GM13977 (cell line): ENCODE data around the gene PLSCR3.

Experiments used
- DNase-seq: peaks from one replicate; pipeline ENCODE4 v3.0.0; 2012; ENCODE audit warnings: low spot score
- CTCF ChIP-seq: IDR thresholded peaks from 2 replicates; pipeline ENCODE4 v1.5.1; 2012; ENCODE audit warnings: mild to moderate bottlenecking, control low read depth; ENCODE audit not compliant: insufficient read depth; ENCODE audit errors: extremely low read depth, missing control alignments
- in situ Hi-C: fragments of 300-500 bp; cut with MboI; formaldehyde crosslinking; loops from one replicate; pipeline ENCODE4 v1.12.0; 2022; ENCODE audit warnings: low sequenced_read_pairs, low pct_unique_long_range_greater_than_20kb, mixed read lengths, inconsistent platforms; ENCODE audit not compliant: unreplicated experiment

The PLSCR3 gene

GRCh38 chr17:7354262-7354843, 40.0 kb downstream of the PLSCR3 start:
- TF ChIP-seq CTCF = no peak
- DNase-seq = no peak

GRCh38 chr17:7352910-7353635, 41.3 kb downstream of the PLSCR3 start:
- in situ Hi-C loops = loop anchor here (25.0 kb wide), 1 partner anchor 209 kb away; the partner anchor contains the start of genes SENP3 and TNFSF13
- no peak for TF ChIP-seq CTCF
- peak; percentile 5 for DNase-seq

More at GRCh38 chr17:7354262-7354843, 40.0 kb downstream of the PLSCR3 start:
- in situ Hi-C loops = loop anchor here (25.0 kb wide), 1 partner anchor 208 kb away; the partner anchor contains the start of genes SENP3 and TNFSF13

- TF ChIP-seq CTCF = no peak
- peak; percentile 64 for DNase-seq
- in situ Hi-C loops = loop anchor here (25.0 kb wide), 1 partner anchor 210 kb away; the partner anchor contains the start of genes SENP3 and TNFSF13
These were observed 41.8 kb downstream of the PLSCR3 start for GRCh38 chr17:7352503-7352889.

- in situ Hi-C loops = loop anchor here (25.0 kb wide), 1 partner anchor 210 kb away; the partner anchor contains the start of genes SENP3 and TNFSF13
- TF ChIP-seq CTCF = peak; percentile 60
- DNase-seq = peak; percentile 96
These were observed 42.4 kb downstream of the PLSCR3 start, which contains the start of gene KCTD11 for GRCh38 chr17:7351665-7352502. Gene KCTD11 (plus strand): TSS chr17:7352162.

- no peak for DNase-seq
- TF ChIP-seq CTCF = no peak
- in situ Hi-C loops = no loop called here
These were observed 45.7 kb downstream of the PLSCR3 start for GRCh38 chr17:7348478-7349242.
